Activated CD4-positive, alpha-beta T cell treated with anti-CD3 and anti-CD28 coated beads, Interleukin-2, Interleukin-6, amounts not matched to agents 100 ng/mL and 50 ng/mL, durations not matched to agents 16 hours and 8 hours (primary cell): ENCODE data around the gene CDS2.
A peak's percentile ranks its signal among the peaks of the same experiment; 100 is the strongest.

Experiments
- DNase-seq: peaks from one replicate; pipeline ENCODE4 v3.0.0-alpha.2; 2020

CDS2 gene

DNA sequence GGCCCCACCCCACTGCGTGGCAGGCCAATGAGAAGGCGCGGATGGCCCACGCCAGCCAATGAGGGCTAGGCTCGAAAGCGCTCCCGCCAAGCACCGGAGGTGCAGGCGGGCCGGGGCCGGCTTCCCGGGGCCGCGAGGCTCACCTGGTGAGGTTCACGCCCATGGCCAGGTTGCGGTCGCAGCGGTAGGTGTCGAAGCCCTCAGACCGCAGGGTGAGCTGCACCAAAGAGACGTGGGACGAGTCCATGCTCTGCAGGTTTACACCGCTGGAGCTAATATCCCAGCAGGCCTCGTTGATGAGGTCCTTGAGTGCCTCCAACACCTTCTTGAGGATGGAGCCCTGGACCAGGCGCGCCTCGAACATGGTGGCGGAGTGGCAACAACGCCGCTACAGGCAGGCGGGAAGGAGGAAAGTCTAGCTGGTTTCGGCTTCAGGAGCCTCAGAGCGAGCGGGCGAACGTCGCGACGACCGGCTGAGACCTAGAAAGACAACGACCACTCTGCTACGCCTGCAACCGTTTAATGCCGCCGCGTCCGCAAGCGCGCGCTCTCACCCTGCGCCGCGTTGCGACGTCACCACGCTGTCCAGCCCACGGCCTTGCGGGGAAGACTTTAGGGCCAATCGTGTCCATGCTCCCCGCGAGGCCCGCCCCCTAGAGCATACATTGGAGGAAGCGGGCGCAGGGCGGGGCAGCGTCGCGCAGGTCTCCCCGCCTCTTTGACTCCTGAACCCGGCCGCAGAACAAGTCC lies 7.2 kb upstream of the CDS2 start, which contains the start of gene PCNA:
PCNA (minus strand) TSS at position 524 of the 750 bp plus-strand sequence; CDS start at position 364, 160 bp downstream.
- DNase-seq = peak; percentile 99

DNA sequence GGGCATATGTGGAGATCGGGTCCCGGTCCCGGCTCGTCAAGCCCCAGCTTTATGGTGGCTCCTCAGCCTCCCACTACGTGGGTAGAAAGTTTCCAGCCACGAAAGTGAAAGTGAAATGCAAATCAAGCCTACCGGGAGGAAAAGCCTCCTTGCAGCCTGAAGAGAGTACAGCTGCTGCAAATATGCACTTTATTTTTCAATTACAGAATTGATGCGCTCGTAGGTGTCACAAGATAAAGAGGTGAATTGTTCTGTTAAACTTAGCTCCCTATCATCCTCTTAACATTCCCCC lies 6.7 kb upstream of the CDS2 start:
- DNase-seq = no peak

DNA sequence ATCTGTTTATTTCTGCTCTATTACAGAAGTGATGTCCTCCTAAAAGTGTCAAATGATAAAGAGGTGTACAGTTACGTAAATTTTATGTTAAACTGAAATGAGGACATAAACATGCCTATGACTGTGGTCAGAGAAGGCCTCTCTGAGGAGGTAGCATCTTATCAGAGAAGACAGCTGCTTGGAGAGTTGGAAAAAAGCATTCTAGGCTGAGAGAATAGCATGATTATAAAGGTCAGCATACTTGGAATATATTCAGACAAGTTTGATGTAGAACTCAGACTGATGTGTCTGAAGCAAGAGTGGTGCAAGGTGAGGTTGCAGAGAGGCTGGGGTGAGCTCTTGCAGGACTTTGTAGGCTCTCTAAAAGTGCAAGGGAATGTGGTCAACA lies 3.9 kb upstream of the CDS2 start:
- DNase-seq = no peak

DNA sequence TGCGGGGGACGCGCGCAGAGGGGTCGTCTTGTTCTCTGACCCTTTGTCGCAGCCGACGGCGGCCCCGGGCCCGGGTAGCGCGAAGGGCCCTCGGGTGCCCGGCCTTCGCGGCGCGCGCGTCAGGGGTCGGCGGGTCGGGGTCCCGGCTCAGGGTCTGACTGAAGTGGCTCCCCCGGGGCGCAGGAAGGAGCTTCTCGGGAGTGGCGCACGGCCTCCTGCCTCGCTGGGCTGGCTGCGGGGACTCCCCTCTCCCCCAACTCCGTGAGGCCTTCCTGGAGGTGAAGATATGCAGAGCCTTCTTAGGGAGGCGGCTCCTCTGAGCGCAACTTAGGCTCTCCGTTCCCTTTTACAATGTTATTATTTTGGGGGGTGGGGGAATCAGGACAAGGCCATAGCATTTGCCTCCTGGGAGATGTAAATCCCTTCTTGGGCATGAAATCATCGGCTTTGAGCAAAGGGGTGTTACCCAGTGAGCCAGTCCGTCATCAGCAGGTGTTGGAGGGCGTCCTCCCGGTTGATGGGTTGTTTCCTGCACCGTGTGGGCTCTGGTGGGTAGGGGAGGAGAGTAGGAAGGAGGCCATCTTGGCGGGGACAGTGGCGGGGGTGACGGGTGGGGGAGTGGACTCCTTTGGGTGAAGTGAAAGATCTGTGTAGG lies 523 bp downstream of the CDS2 start:
- DNase-seq = peak; percentile 82

DNA sequence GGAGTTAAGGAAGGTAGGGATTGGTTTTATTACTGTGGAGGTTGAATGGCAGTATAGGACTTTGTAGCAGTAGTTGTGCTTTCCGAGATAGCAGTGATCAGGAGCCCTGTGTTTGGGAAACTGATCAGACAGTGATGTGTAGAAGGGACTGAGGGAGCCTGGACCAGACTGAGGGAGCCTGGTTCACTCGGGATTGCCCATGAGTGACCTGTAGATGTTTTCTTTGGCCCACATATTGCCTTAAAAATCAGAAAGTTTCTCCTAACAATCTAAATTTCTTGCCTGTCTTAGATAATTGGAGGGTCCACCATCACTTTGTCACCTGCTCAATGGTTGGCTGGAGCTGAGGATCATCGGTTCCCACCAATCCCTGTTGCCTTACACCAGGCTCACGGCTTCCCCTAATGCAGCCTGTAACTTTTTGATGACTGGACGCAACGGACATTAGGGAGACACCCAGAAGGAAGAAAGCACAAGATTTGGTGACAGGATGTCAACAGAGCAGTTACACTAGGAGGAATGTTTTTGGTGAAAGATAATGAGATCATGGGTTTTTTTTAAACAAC lies 1.1 kb downstream of the CDS2 start:
- DNase-seq = no peak

DNA sequence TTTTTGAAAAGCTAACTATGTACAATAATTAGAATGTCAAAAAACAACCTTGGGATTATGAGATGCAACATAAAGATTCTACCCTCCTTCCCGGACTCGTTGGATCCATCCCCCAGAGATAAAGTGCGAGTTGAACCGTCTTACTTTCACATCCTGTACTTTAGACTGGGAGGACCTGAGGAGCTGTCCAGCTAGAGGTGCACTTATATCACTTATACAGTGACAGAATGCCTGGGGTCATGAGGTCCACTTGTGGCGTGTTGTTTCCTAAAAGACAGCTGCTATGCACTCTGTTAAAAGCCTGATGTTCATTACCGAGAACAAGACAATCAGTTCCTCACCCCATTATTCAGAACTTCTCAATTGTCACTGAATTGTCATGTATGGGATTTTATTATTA lies 2.1 kb downstream of the CDS2 start:
- no peak for DNase-seq

DNA sequence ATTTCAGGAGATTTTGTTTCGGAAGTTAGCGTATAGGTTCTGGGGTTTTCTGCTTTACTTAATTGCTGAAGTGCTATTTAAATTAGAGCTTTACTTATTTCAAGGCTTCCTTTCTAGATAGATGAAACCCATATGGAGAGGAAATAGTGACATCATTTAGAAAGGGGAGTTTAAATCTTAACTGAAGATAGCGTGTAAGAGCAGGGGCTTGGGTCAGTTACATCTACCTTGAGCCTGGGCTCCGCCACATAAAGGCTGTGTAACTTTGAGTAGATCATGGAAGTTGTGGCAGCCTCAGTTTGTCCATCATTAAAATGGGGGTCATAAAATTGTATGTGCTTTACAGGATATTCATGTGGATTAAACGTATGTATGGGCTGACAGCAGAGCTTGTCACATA lies 4.7 kb downstream of the CDS2 start:
- no peak for DNase-seq

DNA sequence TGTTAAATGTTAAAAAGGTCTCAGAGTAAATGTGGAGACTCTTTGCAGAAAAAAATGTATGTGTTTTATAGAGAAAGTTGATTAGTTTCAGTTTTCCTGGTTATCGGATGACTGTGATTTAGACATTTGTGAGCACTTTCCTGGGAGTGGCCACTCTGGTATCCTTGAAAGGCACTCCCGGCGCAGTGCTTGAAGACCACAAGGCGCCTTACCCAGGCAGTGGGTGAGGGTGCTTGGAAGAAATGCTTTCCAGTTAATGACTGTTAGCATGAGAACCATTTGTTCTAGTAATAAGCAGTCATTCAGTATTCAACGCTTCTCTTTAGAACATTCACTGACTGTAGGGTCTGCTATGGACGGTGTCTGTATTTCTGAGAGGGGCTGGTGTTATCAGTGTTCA lies 7.2 kb downstream of the CDS2 start:
- no peak for DNase-seq

DNA sequence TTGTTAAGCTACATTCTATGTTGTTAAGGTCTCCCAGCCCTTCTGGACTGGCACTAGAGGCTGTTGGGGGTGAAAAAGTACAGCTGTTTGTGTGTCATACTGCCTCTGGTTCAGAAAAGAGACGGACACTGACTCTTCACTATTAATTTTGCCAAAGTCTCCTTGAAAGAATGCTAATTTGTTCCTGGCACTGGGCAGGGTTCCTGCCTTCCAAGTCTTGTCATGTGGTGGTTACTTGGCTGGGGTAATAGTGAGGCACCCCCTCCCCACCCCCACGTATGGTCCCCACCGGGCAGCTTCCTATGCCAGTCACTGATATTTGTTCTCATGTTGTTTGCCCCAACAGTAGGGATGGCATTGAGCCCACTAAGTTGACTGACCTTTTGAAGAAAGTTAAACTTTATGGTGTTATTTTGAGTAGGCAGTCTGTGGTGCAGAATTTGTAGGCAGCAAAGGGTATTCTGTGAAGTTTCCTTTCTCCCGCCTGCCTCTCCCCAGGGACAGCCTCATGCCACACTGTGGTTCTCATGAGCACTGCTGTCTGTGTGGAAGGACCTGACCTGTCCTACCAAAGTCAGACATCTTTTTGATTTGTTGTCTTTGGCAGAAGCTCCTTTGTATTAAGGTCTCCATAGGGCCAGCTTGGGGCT lies 8.7 kb downstream of the CDS2 start:
- no peak for DNase-seq

DNA sequence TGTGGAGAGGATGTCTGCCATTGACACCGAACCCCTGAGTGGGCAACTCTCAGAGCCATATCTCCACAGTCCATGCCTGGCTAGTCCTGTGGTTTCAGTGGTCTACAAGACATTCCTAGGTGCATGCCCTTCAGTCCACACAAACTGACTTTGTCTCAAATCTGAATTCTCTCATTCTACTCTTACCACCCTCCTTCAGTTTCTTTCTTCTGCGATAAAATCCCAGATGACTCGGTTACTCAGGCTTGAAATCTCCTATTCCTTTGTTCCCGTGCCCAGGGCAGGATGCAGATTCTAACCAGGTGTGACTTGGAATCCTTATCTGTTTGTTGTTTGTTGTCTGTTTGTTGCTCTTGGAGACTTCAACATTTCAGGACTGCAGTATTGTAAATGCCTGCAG lies 9.3 kb downstream of the CDS2 start:
- DNase-seq = no peak

DNA sequence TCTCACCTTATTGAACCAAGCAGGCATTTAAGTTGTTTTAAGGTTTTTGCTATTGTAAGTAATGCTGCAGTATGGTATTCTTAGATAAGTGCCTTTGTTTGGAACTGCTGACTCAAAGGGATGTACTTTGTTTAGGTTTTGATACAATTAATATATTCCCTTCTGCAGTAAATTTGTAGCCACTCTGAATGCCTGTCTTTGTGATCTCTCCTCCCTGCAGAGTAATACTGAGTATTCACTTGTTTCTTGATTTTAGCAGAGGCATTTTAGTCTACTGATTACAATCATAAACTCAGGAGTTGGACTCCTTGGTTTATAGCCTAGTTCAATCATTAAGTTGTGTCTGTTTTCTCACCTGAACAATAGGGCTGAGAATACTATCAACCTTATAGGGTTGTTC lies 13.4 kb downstream of the CDS2 start:
- DNase-seq = no peak

DNA sequence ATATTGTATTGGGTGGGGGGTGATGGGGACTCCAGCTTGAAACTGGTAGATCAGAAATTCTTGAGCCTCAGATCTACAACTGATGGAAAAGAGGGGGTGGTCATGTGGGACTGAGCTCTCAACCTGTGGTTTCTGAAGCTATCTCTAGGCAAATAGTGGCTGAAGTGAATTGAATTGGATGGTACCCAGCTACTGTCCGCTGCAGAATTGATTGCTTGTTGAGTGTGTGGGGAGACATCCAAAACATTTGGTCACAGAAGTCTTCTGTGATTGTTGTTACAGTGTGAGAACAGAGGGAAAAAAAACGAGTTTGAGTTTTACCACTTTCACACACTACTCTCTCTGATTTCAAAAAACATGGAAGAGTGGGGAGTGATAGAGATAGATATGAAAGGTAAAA lies 14.8 kb downstream of the CDS2 start:
- DNase-seq = no peak

DNA sequence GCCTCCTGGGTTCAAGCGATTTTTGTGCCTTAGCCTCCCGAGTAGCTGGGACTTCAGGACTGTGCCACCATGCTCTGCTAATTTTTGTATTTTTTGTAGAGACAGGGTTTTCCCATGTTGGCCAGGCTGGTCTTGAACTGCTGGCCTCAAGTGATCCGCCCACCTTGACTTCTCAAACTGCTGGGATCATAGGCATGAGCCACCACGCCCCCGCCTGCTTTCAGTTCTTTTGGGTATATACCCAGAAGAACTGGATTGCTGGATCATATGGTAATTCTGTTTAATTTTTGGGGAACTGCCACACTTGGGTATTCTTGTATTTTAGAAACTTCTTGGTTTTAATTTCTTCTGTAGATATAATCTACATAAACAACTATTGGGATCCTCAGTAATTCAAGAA lies 17.0 kb downstream of the CDS2 start:
- DNase-seq = no peak

DNA sequence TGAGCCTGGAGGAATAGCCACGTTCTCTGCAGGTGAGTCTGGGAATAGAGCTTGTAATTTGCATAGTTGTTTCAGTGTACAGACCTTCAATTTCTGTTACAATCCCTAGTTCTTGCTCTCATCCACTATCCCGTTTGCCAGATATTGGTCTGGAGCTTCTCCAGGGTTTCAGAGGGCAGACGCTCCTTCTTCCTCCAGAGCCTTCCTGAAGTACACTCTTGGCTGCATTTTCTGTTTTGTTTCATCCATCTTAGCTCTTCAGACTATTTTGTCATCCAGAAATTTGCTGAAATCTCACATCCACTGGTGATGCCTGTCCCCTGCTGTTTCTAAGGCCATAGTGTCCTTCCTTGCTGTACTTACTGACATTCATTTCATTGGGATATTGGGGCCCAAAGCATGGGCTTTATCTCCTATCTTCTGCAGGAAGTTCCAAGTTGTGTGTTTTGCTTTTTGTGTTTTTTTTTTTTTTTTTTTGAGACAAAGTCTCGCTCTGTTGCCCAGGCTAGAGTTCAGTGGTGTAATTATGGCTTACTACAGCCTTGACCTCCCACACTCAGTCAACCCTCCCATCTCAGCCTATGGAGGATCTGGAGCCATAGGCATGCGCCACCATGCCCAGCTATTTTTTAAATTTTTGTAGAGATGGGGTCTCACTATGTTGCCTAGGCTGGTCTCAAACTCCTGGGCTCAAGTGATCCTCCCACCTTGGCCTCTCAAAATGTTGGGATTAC lies 18.7 kb downstream of the CDS2 start:
- no peak for DNase-seq

DNA sequence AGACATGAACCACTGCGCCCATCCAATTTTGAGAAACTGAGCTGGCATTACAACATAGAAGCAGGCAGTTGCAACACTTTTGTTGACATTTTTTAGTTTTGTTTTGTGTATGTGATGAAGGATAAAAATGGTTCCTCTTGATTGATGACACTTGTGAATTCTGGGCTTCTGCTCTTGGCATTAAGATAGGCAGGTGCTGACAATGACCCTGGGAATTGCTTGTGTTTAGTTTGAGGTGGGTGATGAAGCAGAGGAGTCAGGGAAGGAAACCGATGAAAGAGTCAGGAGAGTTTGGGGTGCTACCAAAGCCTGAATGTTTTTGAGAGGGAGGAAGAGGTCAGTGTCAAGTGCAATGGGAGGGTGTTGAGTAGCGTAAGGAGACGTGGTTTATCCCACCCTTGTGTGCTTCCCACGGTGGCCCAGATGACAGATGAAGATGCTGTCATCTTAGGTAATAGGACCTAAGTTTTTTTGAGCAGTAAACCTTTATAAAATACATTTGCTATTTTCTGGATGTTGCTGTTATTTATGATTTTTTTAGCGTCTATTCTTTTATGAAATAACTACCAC lies 19.4 kb downstream of the CDS2 start:
- DNase-seq = no peak

DNA sequence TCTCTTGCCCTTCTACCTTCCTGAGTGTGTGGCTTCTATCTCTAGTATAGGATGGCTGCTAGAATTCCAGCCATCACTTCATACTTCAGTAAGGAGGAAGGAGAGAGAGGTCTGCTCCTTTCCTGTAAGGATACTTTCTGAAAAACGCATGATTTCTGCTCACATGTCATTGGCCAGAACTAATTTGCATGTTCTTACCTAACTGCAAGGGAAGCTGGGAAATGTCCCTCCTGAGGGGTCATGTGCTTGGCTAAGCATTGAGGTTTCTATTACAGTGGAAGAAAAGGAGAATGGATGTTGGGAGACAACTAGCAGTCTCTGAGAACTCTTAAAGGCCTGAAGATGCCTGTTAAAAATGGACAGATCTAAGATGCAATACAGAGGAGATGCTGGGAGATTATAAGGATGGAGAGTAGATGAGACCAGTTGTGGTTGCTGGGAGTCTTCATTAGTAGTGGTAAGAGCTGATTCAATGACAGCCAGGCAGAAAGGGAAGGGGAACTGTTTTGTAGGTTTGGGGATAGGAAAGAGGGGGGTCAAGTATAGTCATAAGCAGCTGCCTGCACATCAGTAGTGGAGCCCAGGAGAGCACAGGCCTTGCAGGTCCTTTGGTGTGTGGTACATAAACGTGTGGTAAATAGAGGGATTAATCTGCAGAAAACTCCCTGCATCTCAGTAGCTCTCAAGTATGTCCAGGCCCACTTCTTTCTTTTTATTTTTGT lies 20.2 kb downstream of the CDS2 start:
- no peak for DNase-seq

DNA sequence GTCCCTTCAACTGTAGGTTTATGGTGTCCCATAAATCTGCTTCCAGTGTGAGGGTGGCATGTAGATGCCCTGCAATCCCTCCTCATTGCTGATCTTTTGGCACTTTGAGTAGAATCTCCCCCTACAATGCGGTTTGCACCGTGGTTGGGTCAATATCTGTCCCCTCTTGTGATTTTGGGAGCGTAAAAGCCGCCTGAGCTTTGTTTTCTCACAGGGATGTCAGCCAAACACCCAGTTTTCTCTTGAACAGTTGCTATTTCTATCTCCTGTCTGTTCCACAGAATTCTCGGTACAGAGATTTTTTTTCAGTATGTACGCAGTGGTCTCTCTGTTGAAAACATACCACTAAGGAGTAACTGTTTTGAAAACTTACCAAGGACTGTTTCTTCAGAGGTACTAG lies 21.8 kb downstream of the CDS2 start:
- DNase-seq = no peak

DNA sequence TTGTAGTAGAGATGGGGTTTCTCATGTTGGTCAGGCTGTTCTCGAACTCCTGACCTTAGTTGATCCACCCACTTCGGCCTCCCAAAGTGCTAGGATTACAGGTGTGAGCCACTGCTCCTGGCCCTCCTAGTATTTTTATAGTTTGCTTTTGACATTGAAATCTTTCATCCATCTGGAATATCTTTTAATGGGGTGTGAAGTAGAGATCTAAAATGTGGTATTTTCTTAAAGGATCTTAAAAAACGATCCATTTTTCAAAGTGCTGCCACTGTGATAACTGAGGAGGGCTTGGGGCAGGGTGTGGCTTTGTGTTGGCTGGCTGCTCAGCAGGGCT lies 23.1 kb downstream of the CDS2 start:
- no peak for DNase-seq

DNA sequence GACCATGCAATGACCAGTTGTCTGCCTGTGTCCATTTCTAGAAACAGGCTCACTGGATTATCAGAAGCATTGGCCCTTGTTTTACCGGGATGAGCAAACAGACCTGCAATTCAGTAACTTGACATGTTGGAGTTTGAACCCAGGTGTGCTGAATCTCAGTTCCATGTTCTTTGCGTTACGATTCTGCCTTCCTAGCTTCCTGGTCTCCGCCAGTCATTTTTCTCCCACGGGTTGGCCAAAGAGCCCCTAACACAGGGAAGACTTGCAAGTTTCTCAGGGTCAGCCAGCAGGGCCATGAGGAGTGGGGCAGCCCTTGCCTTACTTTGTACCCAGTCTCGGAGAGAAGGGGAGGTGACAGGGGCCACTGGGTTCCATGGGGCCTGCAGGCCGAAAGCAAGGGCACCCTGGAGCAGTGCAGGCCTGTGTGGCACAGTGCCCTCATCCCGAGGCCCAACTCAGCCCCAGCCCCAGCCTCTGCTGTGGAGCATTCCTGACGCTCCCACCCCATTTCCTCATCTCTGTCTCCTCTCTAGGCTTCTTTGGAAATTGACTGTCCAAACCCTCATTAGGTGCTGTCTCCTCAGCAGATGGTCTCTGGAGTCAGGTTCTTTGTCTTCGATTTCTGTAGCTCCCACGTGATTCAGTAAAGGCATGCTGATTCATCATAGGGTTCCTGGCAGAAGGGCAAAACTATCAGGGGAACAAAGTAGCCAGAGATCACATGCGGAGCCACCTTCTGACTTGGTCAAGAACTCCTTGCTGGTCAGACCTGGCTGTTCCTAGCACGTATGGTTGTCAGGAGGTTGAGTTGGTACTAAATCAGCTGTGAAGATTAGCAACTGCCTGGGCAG lies 23.6 kb downstream of the CDS2 start:
- DNase-seq = no peak

DNA sequence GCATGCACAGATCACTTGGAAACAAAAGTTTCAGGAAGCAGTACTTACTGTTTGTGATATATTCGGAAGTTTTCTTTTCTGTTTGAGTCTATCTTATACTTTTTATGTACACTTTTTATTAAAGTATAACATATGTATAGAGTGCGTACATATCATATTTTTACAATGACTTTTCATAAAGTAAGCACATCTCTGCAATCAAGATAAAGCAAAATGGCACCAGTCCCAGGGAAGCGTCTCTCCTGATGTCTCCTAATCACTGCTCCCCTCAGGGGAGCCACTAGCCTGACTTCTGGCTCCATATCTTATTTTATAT lies 26.3 kb downstream of the CDS2 start:
- DNase-seq = no peak

DNA sequence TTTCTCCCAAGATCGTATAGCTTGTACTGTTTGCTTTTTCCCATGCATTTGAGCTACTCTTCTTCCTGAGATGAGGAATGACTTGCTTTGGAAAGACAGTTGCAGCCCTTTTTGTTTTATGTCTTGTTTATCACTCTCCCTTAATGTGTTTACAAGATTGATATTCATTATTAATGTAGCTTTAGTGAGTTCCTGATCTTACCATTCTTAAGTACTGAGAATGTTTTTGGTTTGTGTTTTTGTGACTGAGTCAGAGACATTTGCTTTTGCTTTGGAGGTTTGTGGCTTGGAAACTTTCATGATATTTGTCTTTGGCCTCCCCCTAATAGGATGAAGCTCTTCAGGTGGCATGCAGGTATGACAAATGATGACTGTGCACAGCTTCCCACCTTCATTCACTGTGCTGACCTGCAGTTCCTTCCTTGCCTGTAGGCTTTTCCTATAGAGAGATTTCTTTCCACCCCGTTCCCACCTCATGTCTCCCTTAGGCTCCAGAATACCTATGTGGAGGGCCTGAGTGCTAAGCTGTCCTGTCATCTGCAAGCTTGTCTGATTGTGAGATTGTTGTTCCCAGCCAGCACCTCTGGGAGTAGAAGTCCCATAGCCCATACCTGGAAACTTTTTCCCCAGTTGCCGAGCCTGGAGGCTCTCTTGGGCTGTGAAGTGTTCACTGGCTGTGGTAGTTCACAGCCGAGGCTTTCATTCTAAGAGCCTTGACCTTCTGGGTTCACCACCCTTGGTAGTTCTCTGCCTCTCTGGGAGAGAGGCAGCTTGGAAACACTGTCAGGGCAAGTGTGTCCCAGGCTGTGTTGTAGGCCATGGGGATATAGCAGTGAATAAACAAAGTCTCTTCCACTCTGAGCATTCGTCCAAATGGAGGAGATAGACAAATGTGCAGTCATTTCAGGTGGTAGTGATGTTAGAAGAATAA lies 27.1 kb downstream of the CDS2 start:
- DNase-seq = no peak
